HG03045 (cell line): ENCODE measurements around the gene CFTR.
"Not testable (repeated sequence)": the region's sequence is repeated elsewhere in the genome, so short reads cannot be mapped to it uniquely, and the experiment has no call there.

Experiments used
- ATAC-seq: cut with Tn5 transposase; IDR thresholded peaks from one replicate; pipeline ENCODE4 v1.9.1; 2021; ENCODE audit warnings: mild to moderate bottlenecking, moderate library complexity; ENCODE audit not compliant: unreplicated experiment

CFTR gene

GRCh38 chr7:117682681-117683385 is 203.0 kb downstream of the CFTR start:
- ATAC-seq: no peak

- no peak for ATAC-seq
Observed at GRCh38 chr7:117683430-117684175, 203.8 kb downstream of the CFTR start.

GRCh38 chr7:117685795-117686194 is 206.0 kb downstream of the CFTR start:
- ATAC-seq: no peak

- no peak for ATAC-seq
Observed at GRCh38 chr7:117686311-117686935, 206.6 kb downstream of the CFTR start.

- no peak for ATAC-seq
Observed at GRCh38 chr7:117688126-117688525, 208.3 kb downstream of the CFTR start.

- ATAC-seq: no peak
Observed at GRCh38 chr7:117689406-117689805, 209.6 kb downstream of the CFTR start.

GRCh38 chr7:117690147-117690546 is 210.3 kb downstream of the CFTR start:
- ATAC-seq: no peak

- no peak for ATAC-seq
Observed at GRCh38 chr7:117692338-117692737, 212.5 kb downstream of the CFTR start.

GRCh38 chr7:117698018-117698417 is 218.2 kb downstream of the CFTR start:
- ATAC-seq: no peak

GRCh38 chr7:117704063-117704462 is 224.2 kb downstream of the CFTR start:
- no peak for ATAC-seq

- ATAC-seq: no peak
Observed at GRCh38 chr7:117705630-117706029, 225.8 kb downstream of the CFTR start.

GRCh38 chr7:117706210-117706609 is 226.4 kb downstream of the CFTR start:
- no peak for ATAC-seq

- no peak for ATAC-seq
Observed at GRCh38 chr7:117707080-117707479, 227.3 kb downstream of the CFTR start.

GRCh38 chr7:117708173-117708572 is 228.3 kb downstream of the CFTR start:
- not testable (repeated sequence) for ATAC-seq

GRCh38 chr7:117711556-117711955 is 231.7 kb downstream of the CFTR start:
- ATAC-seq: no peak

- peak; percentile 68 for ATAC-seq
Observed at GRCh38 chr7:117715784-117716445, 236.1 kb downstream of the CFTR start.

GRCh38 chr7:117716707-117717299 is 237.0 kb downstream of the CFTR start:
- ATAC-seq: no peak

GRCh38 chr7:117717357-117717756 is 237.5 kb downstream of the CFTR start:
- no peak for ATAC-seq
